ENCODE data around the gene SERF2. TPM values are rescaled to one million over a fixed set of nuclear protein-coding genes. Genes with fewer than 3 reads are reported as not detected.
"Not testable (repeated sequence)": the region's sequence is repeated elsewhere in the genome, so short reads cannot be mapped to it uniquely, and the experiment has no call there.

Gene SERF2
- total RNA-seq, 1 donor from 2014 or later, result 651 TPM

DNA sequence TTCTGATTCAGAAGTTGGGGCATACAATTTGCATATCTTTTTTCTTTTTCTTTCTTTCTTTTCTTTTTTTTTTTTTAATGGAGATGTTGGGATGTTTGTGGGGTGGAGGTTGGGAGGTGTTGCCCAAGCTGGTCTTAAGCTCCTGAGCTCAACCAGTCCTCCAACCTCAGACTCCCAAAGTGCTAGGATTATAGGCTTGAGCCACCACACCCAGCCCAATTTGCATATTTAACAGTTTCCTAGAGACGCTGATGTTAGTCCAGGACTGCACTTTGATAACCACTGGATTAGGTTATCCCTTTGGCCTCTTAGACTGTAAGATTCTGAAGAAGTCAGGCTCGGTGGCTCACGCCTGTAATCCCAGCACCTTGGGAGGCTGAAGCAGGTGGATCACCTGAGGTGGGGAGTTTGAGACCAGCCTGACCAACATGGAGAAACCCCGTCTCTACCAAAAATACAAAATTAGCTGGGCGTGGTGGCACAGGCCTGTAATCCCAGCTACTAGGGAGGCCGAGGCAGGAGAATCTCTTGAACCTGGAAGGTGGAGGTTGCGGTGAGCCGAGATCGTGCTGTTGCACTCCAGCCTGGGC, 37.9 kb downstream of the SERF2 start:
- not testable (repeated sequence) for DNase-seq (ENCODE audit: low spot score)

DNA sequence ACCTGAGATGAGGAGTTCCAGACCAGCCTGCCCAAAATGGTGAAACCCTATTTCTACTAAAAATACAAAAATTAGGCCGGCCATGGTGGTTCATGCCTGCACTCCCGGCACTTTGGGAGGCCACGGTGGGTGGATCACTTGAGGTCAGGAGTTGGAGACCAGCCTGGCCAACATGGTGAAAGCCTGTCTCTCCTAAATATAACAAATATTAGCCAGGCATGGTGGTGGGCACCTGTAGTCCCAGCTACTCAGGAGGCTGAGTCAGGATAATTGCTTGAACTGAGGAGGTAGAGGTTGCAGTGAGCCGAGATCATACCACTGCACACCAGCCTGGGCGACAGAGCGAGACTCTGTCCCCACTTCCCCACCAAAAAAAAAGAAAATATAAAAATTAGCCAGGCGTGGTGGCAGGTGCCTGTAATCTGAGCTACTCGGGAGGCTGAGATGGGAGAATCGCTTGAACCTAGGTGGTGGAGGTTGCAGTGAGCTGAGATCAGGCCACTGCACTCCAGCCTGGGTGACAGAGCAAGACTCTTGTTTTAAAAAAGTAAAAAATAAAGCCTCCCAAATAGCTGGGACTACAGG, 38.7 kb downstream of the SERF2 start:
- DNase-seq (ENCODE audit: low spot score), result not testable (repeated sequence)

GRCh38 chr15:43831519-43832052, 39.5 kb downstream of the SERF2 start:
- DNase-seq (ENCODE audit: low spot score), result not testable (repeated sequence)

GRCh38 chr15:43832485-43832884, 40.4 kb downstream of the SERF2 start:
- not testable (repeated sequence) for DNase-seq (ENCODE audit: low spot score)

DNA sequence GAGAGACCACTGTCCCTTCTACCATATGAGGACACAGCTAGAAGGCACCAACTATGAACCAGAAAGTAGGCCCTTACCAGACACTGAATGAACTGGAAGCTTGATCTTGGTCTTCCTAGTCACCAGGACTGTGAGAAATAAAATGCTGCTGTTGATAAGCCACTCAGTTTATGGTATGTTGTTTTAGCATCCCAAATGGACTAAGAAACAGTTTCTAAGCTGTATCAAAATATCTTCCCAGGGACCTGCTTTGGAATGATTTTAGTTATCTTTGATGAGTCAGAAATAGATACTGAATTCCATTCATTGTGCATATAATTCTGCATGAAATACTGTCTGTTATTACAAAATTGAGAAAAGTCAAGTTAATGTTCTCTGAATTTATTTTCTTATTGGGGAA, 53.3 kb downstream of the SERF2 start:
- DNase-seq (ENCODE audit: low spot score), result no peak

Other genes starting within 250 kb of the SERF2 start
- gene PPIP5K1, start 202.1 kb upstream of the SERF2 start, total RNA-seq, result 120 TPM
- 28.6 TPM for gene CKMT1B, start 198.3 kb upstream of the SERF2 start, total RNA-seq
- gene STRC, start 173.5 kb upstream of the SERF2 start, total RNA-seq, result 1.4 TPM
- 17.2 TPM for gene CATSPER2, start 143.5 kb upstream of the SERF2 start, total RNA-seq
- 32.8 TPM for gene CKMT1A, start 98.5 kb upstream of the SERF2 start, total RNA-seq
- 328 TPM for gene PDIA3, start 45.9 kb upstream of the SERF2 start, total RNA-seq
- 2.9 TPM for gene ELL3, start 15.4 kb upstream of the SERF2 start, total RNA-seq
- 0.34 TPM for gene SERINC4, start 7.9 kb downstream of the SERF2 start, total RNA-seq
- 14.3 TPM for gene HYPK, start 8.3 kb downstream of the SERF2 start, total RNA-seq
- gene MFAP1, start 32.4 kb downstream of the SERF2 start, total RNA-seq, result 20.3 TPM
- gene WDR76, start 34.7 kb downstream of the SERF2 start, total RNA-seq, result 4.1 TPM